Naive thymus-derived CD4-positive, alpha-beta T cell (primary cell): ENCODE results near the gene TTPAL. TPM values are rescaled to one million over a fixed set of nuclear protein-coding genes. Genes with fewer than 3 reads are reported as not detected.
"Not testable (repeated sequence)": the region's sequence is repeated elsewhere in the genome, so short reads cannot be mapped to it uniquely, and the experiment has no call there.

Experiments used
- ATAC-seq: fragments of 150-1000 bp; cut with Tn5 transposase; 2 replicates; pipeline ENCODE4 v1.10.0; 2021; ENCODE audit warnings: mild to moderate bottlenecking, moderate library complexity
- CTCF ChIA-PET: fragments of 350-600 bp; sonication (Branson Sonifier 250); formaldehyde crosslinking; loops from one replicate; lab custom pipeline; 2021; ENCODE audit warnings: antibody characterized with exemption; lab: Charles Lee
- POLR2A ChIA-PET: fragments of 350-600 bp; sonication (Branson Sonifier 250); formaldehyde crosslinking; loops from one replicate; lab custom pipeline; 2021; ENCODE audit warnings: antibody characterized with exemption, inconsistent platforms; lab: Charles Lee
- DNase-seq, 9 donors: peaks; one replicate each; pipeline versions ENCODE4 v3.0.0 to v3.0.0-alpha.2; 2020 to 2022; ENCODE audit warnings: mixed read lengths in 1 of 9
- H3K27ac ChIP-seq: one replicate; pipeline ENCODE4 v1.7.0; 2013; ENCODE audit warnings: mild to moderate bottlenecking, low read depth, low read length, moderate library complexity
- H3K27me3 ChIP-seq, 2 donors: one replicate each; pipeline ENCODE4 v1.7.0; 2013; ENCODE audit warnings: low read length in 2 of 2, mild to moderate bottlenecking in 2 of 2, moderate library complexity in 2 of 2; ENCODE audit not compliant: control insufficient read depth in 2 of 2, insufficient read depth in 2 of 2
- H3K36me3 ChIP-seq, 3 experiments: 1 replicate in 2 of 3; 2 replicates in 1 of 3; pipeline ENCODE4 v1.7.0; 2013; ENCODE audit warnings: low read length in 3 of 3, mild to moderate bottlenecking in 3 of 3, moderate library complexity in 1 of 3; ENCODE audit not compliant: insufficient read depth in 3 of 3, control insufficient read depth in 2 of 3
- H3K4me1 ChIP-seq, 2 donors: one replicate each; pipeline ENCODE4 v1.7.0; 2013; ENCODE audit warnings: low read length in 2 of 2, mild to moderate bottlenecking in 2 of 2, moderate library complexity in 1 of 2; ENCODE audit not compliant: control insufficient read depth in 2 of 2, insufficient read depth in 2 of 2
- H3K4me3 ChIP-seq: 2 replicates; pipeline ENCODE4 v1.7.0; 2013; ENCODE audit warnings: mild to moderate bottlenecking, low read length
- H3K9me3 ChIP-seq, 3 experiments: 1 replicate in 2 of 3; 2 replicates in 1 of 3; pipeline ENCODE4 v1.7.0; 2013; ENCODE audit warnings: low read length in 3 of 3; ENCODE audit not compliant: control insufficient read depth in 2 of 3
- H3K27ac Mint-ChIP-seq, 9 donors: one replicate each; pipeline ENCODE4 v1.8.0; 2020 to 2022; ENCODE audit warnings: mixed read lengths in 9 of 9, mild to moderate bottlenecking in 8 of 9, moderate library complexity in 5 of 9, inconsistent platforms in 2 of 9
- H3K27me3 Mint-ChIP-seq, 5 donors: one replicate each; pipeline ENCODE4 v1.8.0; 2021 to 2022; ENCODE audit warnings: mixed read lengths in 5 of 5, mild to moderate bottlenecking in 1 of 5
- H3K36me3 Mint-ChIP-seq, 5 donors: one replicate each; pipeline ENCODE4 v1.8.0; 2020 to 2022; ENCODE audit warnings: mixed read lengths in 5 of 5, mild to moderate bottlenecking in 3 of 5, inconsistent platforms in 1 of 5
- H3K4me1 Mint-ChIP-seq, 7 donors: one replicate each; pipeline ENCODE4 v1.8.0; 2020 to 2022; ENCODE audit warnings: mixed read lengths in 7 of 7, mild to moderate bottlenecking in 3 of 7, inconsistent platforms in 1 of 7
- H3K4me3 Mint-ChIP-seq, 10 donors: one replicate each; pipeline ENCODE4 v1.8.0; 2020 to 2022; ENCODE audit warnings: mild to moderate bottlenecking in 10 of 10, mixed read lengths in 10 of 10, moderate library complexity in 6 of 10, inconsistent platforms in 2 of 10
- H3K9me3 Mint-ChIP-seq, 11 donors: one replicate each; pipeline ENCODE4 v1.8.0; 2020 to 2022; ENCODE audit warnings: mixed read lengths in 11 of 11, mild to moderate bottlenecking in 4 of 11, inconsistent platforms in 1 of 11, moderate library complexity in 1 of 11
- intact Hi-C, 2 donors: fragments of 100-400 bp; cut with micrococcal nuclease; formaldehyde crosslinking; loops; one replicate each; pipeline ENCODE4 v1.15.1; 2023
- polyA plus RNA-seq, 2 donors: library from polyadenylated mRNA; unstranded; fragments of 300-500 nt; fragmentation: Illumina TruSeq; gene quantifications; one replicate each; pipeline ENCODE4 v1.2.3, GENCODE V29; 2021
- total RNA-seq, 6 experiments: library from RNA in 5 of 6; stranded (reverse) in 5 of 6; gene quantifications; 1 replicate in 5 of 6; 2 replicates in 1 of 6; pipeline ENCODE4 v1.2.3 and lab custom pipeline; 2021 to 2026

The TTPAL gene
- total and polyA plus RNA-seq, 7 experiments from 2014 or later, result 8.8 to 20.7 (median 14.2) TPM

GRCh38 chr20:44467289-44467883 lies 8.3 kb upstream of the TTPAL start:
- CTCF ChIA-PET, result no interaction called here
- intact Hi-C loops, result no loop called here
- H3K4me1 Mint-ChIP-seq, result no peaks in the 10 kb centered on the region
- H3K27ac Mint-ChIP-seq, result no peak overlapping the region
- no peak overlapping the region for H3K4me3 ChIP-seq
- no peaks in the 10 kb centered on the region for H3K36me3 ChIP-seq
- no peaks in the 10 kb centered on the region for H3K9me3 Mint-ChIP-seq
- no peaks in the 10 kb centered on the region for H3K9me3 ChIP-seq
- no peaks in the 10 kb centered on the region for H3K27me3 ChIP-seq
- no peaks in the 10 kb centered on the region for H3K4me1 ChIP-seq
- peaks cover 0 to 8% (median 0%) of the 10 kb centered on the region in 5 donors for H3K27me3 Mint-ChIP-seq
- H3K36me3 Mint-ChIP-seq, result no peaks in the 10 kb centered on the region
- ATAC-seq, result no peak
- POLR2A ChIA-PET, result no interaction called here
- no peak overlapping the region for H3K27ac ChIP-seq
- no peak overlapping the region for H3K4me3 Mint-ChIP-seq
- no peak for DNase-seq

GRCh38 chr20:44468044-44468782 lies 7.5 kb upstream of the TTPAL start:
- ChIA-PET CTCF (no interaction called here), POLR2A (no interaction called here)
- no peaks in the 10 kb centered on the region for H3K36me3 Mint-ChIP-seq
- peaks cover 0 to 8% (median 0%) of the 10 kb centered on the region in 5 donors for H3K27me3 Mint-ChIP-seq
- Histone ChIP-seq H3K9me3 (no peaks in the 10 kb centered on the region), H3K4me1 (no peaks in the 10 kb centered on the region), H3K27me3 (no peaks in the 10 kb centered on the region), H3K4me3 (no peak overlapping the region), H3K36me3 (no peaks in the 10 kb centered on the region), H3K27ac (no peak overlapping the region)
- no peak overlapping the region for H3K4me3 Mint-ChIP-seq
- H3K27ac Mint-ChIP-seq, result no peak overlapping the region
- no peak for ATAC-seq
- no peaks in the 10 kb centered on the region for H3K4me1 Mint-ChIP-seq
- DNase-seq, result no peak
- intact Hi-C loops, result no loop called here
- no peaks in the 10 kb centered on the region for H3K9me3 Mint-ChIP-seq

DNA sequence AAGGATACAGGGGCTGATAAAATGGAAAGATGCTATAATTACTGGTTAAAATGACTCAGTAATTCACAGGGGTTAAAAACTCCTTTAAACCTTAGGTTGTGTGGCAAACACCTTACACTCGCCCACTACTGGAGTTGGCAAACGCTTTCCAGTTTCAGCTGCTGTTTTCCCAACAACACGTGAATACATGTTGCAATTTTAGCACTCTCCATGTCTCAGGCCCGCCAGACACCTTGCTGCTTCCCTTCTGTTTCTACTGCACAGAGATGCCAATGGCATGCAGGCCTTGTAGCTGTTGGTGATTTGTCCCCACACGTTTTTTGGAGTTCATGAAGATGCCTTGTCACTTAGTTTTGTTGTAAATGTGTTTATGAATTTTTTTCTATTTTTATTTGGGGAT lies 5.3 kb upstream of the TTPAL start:
- Histone ChIP-seq H3K9me3 (no peaks in the 10 kb centered on the region), H3K36me3 (no peaks in the 10 kb centered on the region), H3K27me3 (no peaks in the 10 kb centered on the region), H3K4me3 (no peak overlapping the region), H3K4me1 (peaks cover 6% of the 10 kb centered on the region in 2 donors), H3K27ac (no peak overlapping the region)
- ChIA-PET POLR2A (no interaction called here), CTCF (interaction anchor here (0.6 kb wide), 1 partner anchor 85 kb away, joined by 3 read pairs; no protein-coding TSS in a partner anchor)
- no peaks in the 10 kb centered on the region for H3K9me3 Mint-ChIP-seq
- H3K27me3 Mint-ChIP-seq, result peaks cover 0 to 6% (median 0%) of the 10 kb centered on the region in 5 donors
- DNase-seq, result no peak
- intact Hi-C loops, result no loop called here
- peaks cover 1 to 11% (median 9%) of the 10 kb centered on the region in 7 donors for H3K4me1 Mint-ChIP-seq
- ATAC-seq, result no peak
- H3K36me3 Mint-ChIP-seq, result no peaks in the 10 kb centered on the region
- no peak overlapping the region for H3K27ac Mint-ChIP-seq
- no peak overlapping the region for H3K4me3 Mint-ChIP-seq

- Histone ChIP-seq H3K4me3 (no peak overlapping the region), H3K27ac (no peak overlapping the region), H3K9me3 (no peaks in the 10 kb centered on the region), H3K27me3 (no peaks in the 10 kb centered on the region), H3K36me3 (peaks cover 0 to 5% (median 0%) of the 10 kb centered on the region in 3 experiments), H3K4me1 (peaks cover 8 to 12% of the 10 kb centered on the region in 2 donors)
- ChIA-PET POLR2A (no interaction called here), CTCF (interaction anchor here (0.9 kb wide), 1 partner anchor 253 kb away, joined by 3 read pairs; no protein-coding TSS in a partner anchor)
- Mint-ChIP-seq H3K9me3 (no peaks in the 10 kb centered on the region), H3K4me1 (peaks cover 8 to 22% (median 19%) of the 10 kb centered on the region in 7 donors), H3K27me3 (peaks cover 0 to 3% (median 0%) of the 10 kb centered on the region in 5 donors), H3K27ac (no peak overlapping the region), H3K36me3 (no peaks in the 10 kb centered on the region), H3K4me3 (no peak overlapping the region)
- no peak for ATAC-seq
- no peak for DNase-seq
- intact Hi-C loops, result no loop called here
These were observed 4.2 kb upstream of the TTPAL start for GRCh38 chr20:44471481-44471882.

GRCh38 chr20:44472283-44472682 lies 3.4 kb upstream of the TTPAL start:
- H3K9me3 ChIP-seq, DNase-seq, H3K36me3 Mint-ChIP-seq, H3K27ac ChIP-seq, H3K9me3 Mint-ChIP-seq, ATAC-seq, intact Hi-C loops, H3K27ac Mint-ChIP-seq, H3K4me3 ChIP-seq, H3K27me3 Mint-ChIP-seq, H3K36me3 ChIP-seq, H3K4me3 Mint-ChIP-seq, H3K27me3 ChIP-seq: not testable (repeated sequence)
- H3K4me1 Mint-ChIP-seq, result peaks cover 13 to 30% (median 27%) of the 10 kb centered on the region in 7 donors
- H3K4me1 ChIP-seq, result peaks cover 12 to 17% of the 10 kb centered on the region in 2 donors
- ChIA-PET CTCF (interaction anchor here (0.9 kb wide), 1 partner anchor 254 kb away, joined by 3 read pairs; no protein-coding TSS in a partner anchor), POLR2A (interaction anchor here (0.6 kb wide), 1 partner anchor 81 kb away, joined by 3 read pairs; no protein-coding TSS in a partner anchor)

- Histone ChIP-seq H3K4me1 (peaks cover 12 to 17% of the 10 kb centered on the region in 2 donors), H3K4me3 (peak overlapping the region; percentile 65), H3K27ac (peak overlapping the region; percentile 97), H3K27me3 (no peaks in the 10 kb centered on the region), H3K36me3 (peaks cover 0 to 12% (median 0%) of the 10 kb centered on the region in 3 experiments), H3K9me3 (no peaks in the 10 kb centered on the region)
- Mint-ChIP-seq H3K4me3 (peak overlapping the region; percentile 87 to 96 (median 91)), H3K27me3 (no peaks in the 10 kb centered on the region), H3K4me1 (peaks cover 14 to 39% (median 31%) of the 10 kb centered on the region in 7 donors), H3K9me3 (no peaks in the 10 kb centered on the region), H3K36me3 (peaks cover 0 to 1% (median 0%) of the 10 kb centered on the region in 5 donors), H3K27ac (peak overlapping the region; percentile 86 to 97 (median 94))
- DNase-seq (no peak), ATAC-seq (no peak)
- POLR2A ChIA-PET, result interaction anchor here (0.6 to 1.8 kb wide), 17 partner anchors 10 to 405 kb away, joined by 3 to 9 read pairs (median 3); partner anchors contain the start of gene SERINC3
- intact Hi-C loops, result loop anchor here (1.0 to 5.0 kb wide), 10 partner anchors 46 to 402 kb away; partner anchors contain the start of genes FITM2 (in 1 of the 2) and SERINC3 (in 1 of the 2)
- CTCF ChIA-PET, result interaction anchor here (0.9 to 1.6 kb wide), 4 partner anchors 9 to 258 kb away, joined by 3 to 5 read pairs (median 4); no protein-coding TSS in a partner anchor
These were observed 341 bp upstream of the TTPAL start for GRCh38 chr20:44475372-44475693.
